ENCODE measurements around the gene RIMS4. TPM values are rescaled to one million over a fixed set of nuclear protein-coding genes. Genes with fewer than 3 reads are reported as not detected.
"Not testable (repeated sequence)": the region's sequence is repeated elsewhere in the genome, so short reads cannot be mapped to it uniquely, and the experiment has no call there.

The RIMS4 gene
- total RNA-seq, 2 donors from 2014 or later: 0.64 to 0.74 TPM

DNA sequence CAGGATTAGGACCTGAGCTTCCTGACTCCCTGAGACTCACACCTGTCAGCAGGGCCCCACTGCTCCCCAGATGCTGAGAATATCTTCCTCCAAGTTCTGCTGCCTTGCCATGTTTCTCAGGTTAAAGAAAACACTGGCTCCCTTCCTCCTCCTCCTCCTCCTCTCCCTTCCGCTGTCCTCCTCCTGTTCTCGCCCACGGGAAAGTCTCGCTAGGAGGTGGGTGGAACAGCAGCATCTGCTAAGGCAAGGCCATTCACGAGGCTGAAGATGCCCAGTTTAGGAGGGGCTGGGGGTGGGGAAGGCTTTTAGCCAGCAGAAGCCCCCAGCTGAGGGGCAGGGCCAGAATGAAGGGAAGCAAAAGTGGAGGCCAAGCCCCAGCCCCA is 40.9 kb downstream of the RIMS4 start:
- intact Hi-C loops (cut with DNase I): no loop called here
- Histone ChIP-seq H3K9me3 (no peaks in the 10 kb centered on the region), H3K4me3 (no peak overlapping the region), H3K27ac (no peak overlapping the region), H3K4me1 (no peaks in the 10 kb centered on the region), H3K9ac (ENCODE audit: low read depth in 2 of 2, low read length in 2 of 2) (no peak overlapping the region), H3K27me3 (no peaks in the 10 kb centered on the region), H3K36me3 (no peaks in the 10 kb centered on the region)
- DNase-seq: no peak
- TF ChIP-seq, protein P1, sequence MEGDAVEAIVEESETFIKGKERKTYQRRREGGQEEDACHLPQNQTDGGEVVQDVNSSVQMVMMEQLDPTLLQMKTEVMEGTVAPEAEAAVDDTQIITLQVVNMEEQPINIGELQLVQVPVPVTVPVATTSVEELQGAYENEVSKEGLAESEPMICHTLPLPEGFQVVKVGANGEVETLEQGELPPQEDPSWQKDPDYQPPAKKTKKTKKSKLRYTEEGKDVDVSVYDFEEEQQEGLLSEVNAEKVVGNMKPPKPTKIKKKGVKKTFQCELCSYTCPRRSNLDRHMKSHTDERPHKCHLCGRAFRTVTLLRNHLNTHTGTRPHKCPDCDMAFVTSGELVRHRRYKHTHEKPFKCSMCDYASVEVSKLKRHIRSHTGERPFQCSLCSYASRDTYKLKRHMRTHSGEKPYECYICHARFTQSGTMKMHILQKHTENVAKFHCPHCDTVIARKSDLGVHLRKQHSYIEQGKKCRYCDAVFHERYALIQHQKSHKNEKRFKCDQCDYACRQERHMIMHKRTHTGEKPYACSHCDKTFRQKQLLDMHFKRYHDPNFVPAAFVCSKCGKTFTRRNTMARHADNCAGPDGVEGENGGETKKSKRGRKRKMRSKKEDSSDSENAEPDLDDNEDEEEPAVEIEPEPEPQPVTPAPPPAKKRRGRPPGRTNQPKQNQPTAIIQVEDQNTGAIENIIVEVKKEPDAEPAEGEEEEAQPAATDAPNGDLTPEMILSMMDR (IDR thresholded peaks at IDR 0.05): no peak

DNA sequence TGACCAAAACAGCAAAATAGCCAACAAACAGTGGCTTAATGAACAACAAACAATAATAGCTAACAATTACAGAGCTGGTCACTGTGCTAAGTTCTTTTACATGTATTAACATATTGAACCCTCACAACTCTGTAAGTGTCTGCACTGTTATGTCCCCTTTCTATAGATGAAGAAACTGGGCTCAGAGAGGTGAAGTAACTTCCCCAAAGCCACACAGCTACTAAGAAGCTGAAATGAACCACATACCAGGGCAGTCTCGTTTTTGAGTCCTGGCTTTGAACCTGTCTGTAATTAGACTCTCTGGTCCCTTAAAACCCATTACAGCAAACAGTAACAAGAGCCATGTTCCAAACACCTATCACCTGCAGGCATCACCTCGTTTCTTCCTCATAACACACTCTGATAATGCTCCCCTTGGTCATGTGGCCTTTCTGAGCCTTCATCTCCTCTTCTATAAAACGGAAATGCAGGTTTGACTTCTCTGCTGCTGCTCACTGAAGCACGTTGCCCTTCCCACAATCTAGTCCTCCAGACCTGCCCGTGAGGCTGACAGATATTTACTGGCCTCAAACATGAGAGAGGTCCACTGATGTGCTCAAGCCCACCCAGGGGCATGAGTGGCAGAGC is 41.4 kb downstream of the RIMS4 start:
- intact Hi-C loops (cut with DNase I): no loop called here
- TF ChIP-seq, protein P1 (IDR thresholded peaks at IDR 0.05): no peak
- H3K27me3 ChIP-seq: no peaks in the 10 kb centered on the region

DNA sequence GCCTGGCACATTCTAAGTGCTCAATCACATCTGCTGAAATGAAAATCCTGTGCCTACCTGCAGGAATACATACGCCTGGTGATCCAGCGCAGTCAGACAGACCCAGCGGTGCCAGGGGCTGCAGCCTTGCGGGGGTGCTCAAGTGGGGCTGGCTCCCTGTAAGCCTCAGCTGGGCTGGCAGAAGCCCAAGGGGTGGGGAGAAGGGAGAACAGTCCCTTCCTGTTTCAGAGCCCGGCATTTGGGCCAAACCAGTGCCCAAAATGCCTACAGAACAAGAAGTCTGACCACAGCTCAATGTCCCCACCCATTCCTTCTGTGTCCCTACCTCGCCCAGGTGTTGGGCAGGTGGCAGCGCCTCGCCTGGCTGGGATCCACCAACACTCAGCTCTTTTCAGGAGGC is 42.1 kb downstream of the RIMS4 start:
- intact Hi-C loops (cut with DNase I): no loop called here
- Histone ChIP-seq H3K27me3 (no peaks in the 10 kb centered on the region), H3K4me3 (no peak overlapping the region), H3K36me3 (no peaks in the 10 kb centered on the region), H3K27ac (no peak overlapping the region), H3K4me1 (no peaks in the 10 kb centered on the region), H3K9me3 (no peaks in the 10 kb centered on the region), H3K9ac (ENCODE audit: low read depth in 2 of 2, low read length in 2 of 2) (no peak overlapping the region)
- TF ChIP-seq, protein P1 (IDR thresholded peaks at IDR 0.05): no peak
- DNase-seq: no peak

More for the DNA sequence above, 41.4 kb downstream of the RIMS4 start:
- H3K36me3 ChIP-seq: no peaks in the 10 kb centered on the region
- H3K9ac ChIP-seq (ENCODE audit: low read depth in 2 of 2, low read length in 2 of 2): no peak overlapping the region
- H3K27ac ChIP-seq: no peak overlapping the region
- H3K4me3 ChIP-seq: no peak overlapping the region
- no peaks in the 10 kb centered on the region for H3K4me1 ChIP-seq
- H3K9me3 ChIP-seq: no peaks in the 10 kb centered on the region
- DNase-seq: no peak

DNA sequence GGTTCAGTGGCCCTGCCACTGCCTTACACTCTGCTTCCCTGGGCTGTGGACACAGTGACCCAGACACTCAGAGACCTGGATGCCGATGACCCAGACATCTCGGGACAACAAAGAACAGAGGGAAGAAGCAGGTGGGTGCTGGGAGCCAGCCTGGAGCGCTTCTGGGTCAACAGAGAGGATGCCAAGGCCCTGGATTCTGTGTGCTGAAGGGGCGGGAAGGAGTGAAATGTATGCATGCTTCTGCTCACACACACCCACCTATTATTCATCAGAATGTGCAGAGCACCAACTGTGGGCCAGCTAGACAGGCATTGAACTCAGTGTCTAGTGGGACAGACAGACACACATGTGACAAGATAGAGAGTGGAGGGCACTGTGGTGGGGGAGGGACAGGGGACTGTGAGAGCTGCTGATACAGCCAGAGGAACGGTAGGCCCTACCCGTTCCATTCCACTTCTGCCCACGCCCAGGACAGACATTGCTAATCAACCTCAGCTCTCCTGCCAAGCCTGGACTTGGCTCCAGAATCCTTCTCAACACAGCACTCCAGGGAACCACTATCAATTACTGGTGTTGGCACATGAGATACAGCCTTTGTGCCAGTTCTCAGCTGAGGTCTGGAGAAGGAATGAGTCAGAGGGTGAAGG is 44.5 kb downstream of the RIMS4 start:
- Histone ChIP-seq H3K36me3 (no peaks in the 10 kb centered on the region), H3K9ac (ENCODE audit: low read depth in 2 of 2, low read length in 2 of 2) (no peak overlapping the region), H3K4me1 (no peaks in the 10 kb centered on the region), H3K27ac (no peak overlapping the region), H3K4me3 (no peak overlapping the region), H3K9me3 (no peaks in the 10 kb centered on the region), H3K27me3 (no peaks in the 10 kb centered on the region)
- TF ChIP-seq, protein P1 (IDR thresholded peaks at IDR 0.05): no peak
- intact Hi-C loops (cut with DNase I): no loop called here
- DNase-seq: no peak

DNA sequence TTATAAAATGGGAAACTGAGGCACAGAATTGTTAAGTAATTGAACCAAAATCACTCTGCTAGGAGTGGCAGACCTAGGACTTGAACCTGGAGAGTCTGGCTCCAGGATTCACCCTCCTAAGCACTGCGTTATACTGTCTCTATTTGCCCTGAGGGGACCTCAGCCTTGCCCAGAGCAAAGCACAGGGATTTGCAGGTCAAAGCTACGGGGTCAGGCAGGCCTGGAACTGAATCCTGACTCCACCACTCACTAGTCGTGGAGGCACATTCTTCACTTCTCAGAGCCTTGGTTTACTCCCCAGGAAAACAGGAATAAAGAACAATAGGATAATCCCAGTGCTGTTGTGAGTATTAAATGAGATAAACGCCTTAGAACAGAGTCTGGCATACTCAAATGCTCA is 45.3 kb downstream of the RIMS4 start:
- TF ChIP-seq, protein P1 (IDR thresholded peaks at IDR 0.05): no peak
- H3K4me1 ChIP-seq: no peaks in the 10 kb centered on the region
- H3K9ac ChIP-seq (ENCODE audit: low read depth in 2 of 2, low read length in 2 of 2): no peak overlapping the region
- H3K27me3 ChIP-seq: no peaks in the 10 kb centered on the region
- DNase-seq: no peak
- intact Hi-C loops (cut with DNase I): no loop called here
- no peaks in the 10 kb centered on the region for H3K9me3 ChIP-seq
- H3K36me3 ChIP-seq: no peaks in the 10 kb centered on the region
- H3K27ac ChIP-seq: no peak overlapping the region
- H3K4me3 ChIP-seq: no peak overlapping the region

DNA sequence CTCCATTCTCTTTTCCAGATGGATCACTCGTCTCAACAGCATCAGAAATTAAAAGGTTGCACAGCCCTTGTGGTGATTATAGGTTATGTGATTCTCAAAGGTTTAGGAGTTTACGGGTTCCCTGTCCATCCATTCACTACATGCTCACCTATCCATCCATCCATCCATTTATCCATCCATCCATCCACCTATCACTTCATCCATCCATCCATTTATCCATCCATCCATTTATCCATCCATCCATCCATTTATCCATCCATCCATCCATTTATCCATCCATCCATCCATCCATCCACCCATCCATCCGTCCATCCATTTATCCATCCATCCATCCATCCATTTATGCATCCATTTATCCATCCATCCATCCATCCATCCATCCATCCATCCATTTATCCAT is 46.5 kb downstream of the RIMS4 start:
- H3K27ac ChIP-seq; H3K4me3 ChIP-seq; H3K36me3 ChIP-seq; H3K9ac ChIP-seq (ENCODE audit: low read depth in 2 of 2, low read length in 2 of 2); H3K9me3 ChIP-seq; H3K27me3 ChIP-seq; DNase-seq; intact Hi-C loops (cut with DNase I); H3K4me1 ChIP-seq: not testable (repeated sequence)

All from colonic mucosa (tissue), 4 donors.